ENCODE data around the gene POLR3K.
A peak's percentile ranks its signal among the peaks of the same experiment; 100 is the strongest.

Gene POLR3K

DNA sequence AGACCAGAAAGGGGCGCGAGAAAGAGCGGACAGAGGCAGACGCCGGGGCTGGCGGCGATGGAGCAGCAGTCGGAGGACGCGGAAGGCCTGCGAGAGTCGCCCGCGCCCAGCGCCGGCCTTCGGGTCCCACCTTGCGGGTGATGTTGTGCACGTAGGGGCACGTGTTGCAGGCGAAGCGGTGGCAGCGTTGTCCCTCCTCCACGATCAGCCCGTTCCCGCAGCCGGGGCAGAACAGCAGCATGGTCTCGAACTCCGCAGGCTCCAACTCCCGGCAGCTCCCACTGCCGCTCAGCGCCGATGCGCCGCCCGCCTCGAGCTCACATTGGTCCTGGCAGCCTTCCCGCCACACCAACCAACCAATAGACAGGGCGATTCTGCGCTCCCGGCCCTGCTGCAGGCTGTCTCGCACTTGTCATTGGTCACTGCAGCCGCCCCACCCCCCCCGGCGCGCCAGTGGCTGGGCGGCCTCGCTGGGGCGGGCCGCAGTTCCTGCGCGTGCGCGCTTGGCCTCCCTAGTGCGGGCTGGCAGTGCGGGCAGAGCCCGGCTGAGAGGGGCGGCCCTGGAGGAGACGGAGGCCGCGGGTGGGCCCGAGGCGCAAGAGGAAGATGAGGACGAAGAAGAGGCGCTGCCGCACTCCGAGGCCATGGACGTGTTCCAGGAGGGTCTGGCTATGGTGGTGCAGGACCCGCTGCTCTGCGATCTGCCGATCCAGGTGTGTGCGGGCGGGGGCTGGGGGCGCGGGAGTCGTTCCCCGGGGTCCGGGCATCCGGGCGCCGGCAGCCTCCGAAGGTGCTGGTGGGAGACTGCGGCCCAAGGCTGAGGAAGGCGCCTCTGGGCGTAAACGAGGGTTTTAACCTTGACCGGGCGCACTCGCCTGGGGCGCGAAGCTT is at the start of gene POLR3K, which contains the start of gene SNRNP25:
Gene POLR3K, minus strand, starts transcription at position 263 of the 891 bp plus-strand sequence. Its CDS starts 22 bp downstream, at position 241.
Gene SNRNP25, plus strand, starts transcription at position 483 of the 891 bp plus-strand sequence. Its CDS starts 189 bp downstream, at position 672.
- DNase-seq = peak; percentile 98

DNA sequence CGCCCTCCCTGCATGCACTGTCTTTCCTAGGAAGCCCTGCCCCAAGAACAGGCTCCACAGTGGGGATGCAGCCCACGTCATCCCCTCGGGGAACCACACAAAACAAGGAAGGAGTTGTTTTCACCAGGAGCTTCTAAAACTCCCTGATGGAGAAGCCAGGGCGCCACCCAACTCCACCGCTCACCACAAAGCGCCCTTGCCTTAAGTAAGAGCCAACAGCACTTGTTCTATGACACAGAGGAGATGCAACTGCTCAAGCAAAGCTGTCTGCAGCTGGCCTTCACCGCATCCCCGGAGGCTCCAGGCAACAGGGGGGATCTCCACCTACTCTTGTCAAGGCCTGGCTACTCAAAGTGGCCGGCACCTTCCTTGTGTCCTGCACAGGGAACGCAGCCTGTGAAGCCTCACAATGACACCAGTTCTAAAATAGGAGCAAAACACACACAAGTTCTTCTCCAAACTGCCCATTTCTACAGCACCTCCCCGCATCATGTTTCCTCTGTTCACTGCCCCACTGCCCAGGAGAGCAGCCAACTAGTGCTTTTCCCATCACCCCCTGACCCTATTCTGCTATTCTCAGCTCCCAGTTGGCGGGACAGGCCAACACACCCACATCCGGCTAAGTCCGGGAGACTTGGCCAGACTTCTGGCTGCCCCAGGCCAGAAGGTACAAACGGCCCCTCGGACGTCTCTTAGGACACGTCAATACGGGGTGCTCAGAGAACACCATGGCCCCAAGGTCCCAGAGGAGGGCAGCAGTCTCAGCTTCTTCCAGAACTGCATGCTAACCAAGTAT is 48.9 kb upstream of the POLR3K start:
- DNase-seq = no peak

GRCh38 chr16:101586-101985 is 48.2 kb upstream of the POLR3K start:
- DNase-seq = no peak

DNA sequence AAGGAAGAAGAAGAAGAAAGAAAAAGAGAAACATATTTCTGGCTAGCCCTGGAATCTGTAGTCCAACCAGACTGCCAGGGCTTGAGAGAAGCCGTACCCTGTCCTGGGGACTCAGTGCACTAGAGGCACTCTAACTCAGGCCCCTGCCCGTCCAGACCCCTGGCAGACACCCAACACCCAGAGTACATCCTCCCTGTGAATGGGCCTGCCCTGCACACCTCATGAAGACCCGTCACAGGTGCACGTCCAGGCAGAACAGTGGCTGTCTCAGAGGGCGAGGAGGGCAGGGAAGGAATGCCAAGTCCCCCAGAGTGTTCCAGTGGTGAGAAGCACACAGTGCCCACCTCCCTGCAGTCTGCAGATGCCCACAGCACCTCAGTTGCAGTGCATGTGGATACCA is 47.6 kb upstream of the POLR3K start:
- no peak for DNase-seq

GRCh38 chr16:97822-98221 is 44.4 kb upstream of the POLR3K start:
- no peak for DNase-seq

GRCh38 chr16:96935-97381 is 43.5 kb upstream of the POLR3K start:
- peak; percentile 92 for DNase-seq

DNA sequence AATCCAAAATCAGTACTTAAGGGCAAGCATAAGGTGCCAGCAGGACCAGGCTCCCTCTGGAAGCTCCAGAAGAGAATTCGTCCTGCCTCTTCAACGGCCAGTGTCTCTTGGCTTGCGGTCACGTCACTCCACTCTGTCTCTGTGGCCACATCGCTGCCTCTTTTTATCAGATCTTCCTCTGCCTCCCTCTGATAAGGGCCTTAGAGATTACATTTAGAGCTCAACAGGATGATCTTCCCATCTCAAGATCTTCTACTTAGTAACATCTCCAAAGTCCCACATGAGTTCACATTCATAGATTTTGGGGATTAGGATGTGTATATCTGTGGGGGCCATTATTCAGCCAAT is 41.5 kb upstream of the POLR3K start:
- DNase-seq = no peak

DNA sequence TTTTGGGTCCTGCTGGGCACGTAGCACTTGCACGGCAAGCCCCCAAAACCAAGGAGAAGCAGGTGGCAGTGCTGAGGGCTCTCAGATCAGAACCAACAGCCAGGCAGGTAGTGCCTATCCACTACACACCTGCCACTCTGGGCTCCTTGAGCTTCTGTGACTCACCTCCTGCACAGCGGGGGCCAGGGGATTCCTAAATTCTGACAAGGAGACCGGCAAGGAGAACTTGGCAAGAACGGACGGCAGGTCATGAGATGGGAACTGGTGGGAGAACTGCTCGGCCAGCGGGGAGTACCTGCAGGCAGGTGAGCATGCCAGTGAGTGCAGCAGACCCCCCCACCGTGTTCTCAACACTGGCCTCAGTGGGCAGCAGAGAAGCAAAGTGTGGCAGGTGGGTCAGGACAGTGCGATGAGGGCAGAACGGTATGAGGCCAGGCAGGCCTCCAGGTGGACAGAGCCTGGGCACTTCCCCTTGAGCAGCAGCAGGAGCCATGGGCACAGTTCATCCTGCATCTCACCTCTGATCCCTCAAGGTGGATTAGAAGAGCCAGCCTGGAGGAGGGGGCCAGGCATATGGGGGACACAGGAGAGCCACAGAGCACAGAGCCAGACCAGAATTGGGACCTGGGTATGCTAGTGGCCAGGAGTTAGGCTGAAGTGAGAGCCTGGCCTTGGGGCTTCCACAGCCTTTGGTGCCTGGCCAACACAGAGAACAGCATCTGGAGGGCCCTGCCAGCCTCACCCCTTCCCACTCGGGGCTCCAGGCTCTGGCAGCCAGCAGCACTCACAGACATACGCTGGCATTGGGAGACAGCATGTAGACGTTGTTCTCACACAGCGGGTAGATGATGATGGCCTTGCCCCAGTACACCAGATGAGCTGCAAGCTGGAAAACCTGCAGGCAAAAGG is 39.3 kb upstream of the POLR3K start:
- no peak for DNase-seq

GRCh38 chr16:91484-91883 is 38.1 kb upstream of the POLR3K start:
- DNase-seq = no peak

GRCh38 chr16:89391-90302 is 36.2 kb upstream of the POLR3K start:
- DNase-seq = no peak

- no peak for DNase-seq
Observed at GRCh38 chr16:88613-89012, 35.2 kb upstream of the POLR3K start.

- no peak for DNase-seq
Observed at GRCh38 chr16:86483-86952, 33.1 kb upstream of the POLR3K start.

GRCh38 chr16:85865-86264 is 32.5 kb upstream of the POLR3K start:
- no peak for DNase-seq

- no peak for DNase-seq
Observed at GRCh38 chr16:85407-85782, 32.0 kb upstream of the POLR3K start.

GRCh38 chr16:84718-85406 is 31.5 kb upstream of the POLR3K start:
- DNase-seq = peak; percentile 80

DNA sequence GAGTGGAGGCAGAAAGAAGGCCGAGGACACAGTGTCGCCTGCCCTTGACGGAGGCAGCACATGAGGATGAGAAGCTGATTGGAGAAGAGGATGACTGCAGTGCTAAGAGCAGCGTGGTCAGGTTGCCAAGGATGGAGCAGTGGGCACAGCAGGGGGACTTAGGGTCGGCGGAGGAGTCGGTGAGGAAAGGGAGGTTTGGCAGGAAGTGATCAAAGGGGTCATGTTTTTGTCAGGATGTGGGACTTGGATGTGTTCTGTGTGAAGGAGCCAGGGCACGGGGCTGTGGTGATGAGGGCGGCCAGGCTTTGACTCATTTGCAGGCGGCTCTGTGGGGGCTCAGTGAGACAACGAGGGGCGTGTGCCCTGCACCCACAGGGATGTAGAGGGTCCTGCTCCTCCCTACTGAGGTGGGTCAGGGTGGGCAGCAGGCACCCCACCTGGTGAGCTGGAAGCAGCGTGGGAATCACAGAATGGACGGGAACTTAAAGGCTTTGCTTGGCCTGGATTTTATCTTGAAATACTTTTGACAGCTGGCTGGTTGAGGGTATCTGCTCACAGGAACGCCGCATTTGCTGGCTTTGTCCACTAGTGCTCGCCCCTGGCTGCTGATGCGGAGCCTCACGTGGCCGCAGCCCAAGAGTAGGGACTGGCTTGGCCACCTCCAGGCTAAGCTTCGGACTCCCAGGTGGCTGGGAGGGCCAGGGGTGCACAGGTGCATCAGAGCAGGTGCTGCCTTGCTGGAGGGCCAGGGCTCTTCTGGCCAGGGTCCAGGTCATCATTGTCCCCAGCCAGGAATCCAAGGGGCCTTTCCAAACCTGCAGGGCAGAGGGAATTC is 30.6 kb upstream of the POLR3K start:
- no peak for DNase-seq

DNA sequence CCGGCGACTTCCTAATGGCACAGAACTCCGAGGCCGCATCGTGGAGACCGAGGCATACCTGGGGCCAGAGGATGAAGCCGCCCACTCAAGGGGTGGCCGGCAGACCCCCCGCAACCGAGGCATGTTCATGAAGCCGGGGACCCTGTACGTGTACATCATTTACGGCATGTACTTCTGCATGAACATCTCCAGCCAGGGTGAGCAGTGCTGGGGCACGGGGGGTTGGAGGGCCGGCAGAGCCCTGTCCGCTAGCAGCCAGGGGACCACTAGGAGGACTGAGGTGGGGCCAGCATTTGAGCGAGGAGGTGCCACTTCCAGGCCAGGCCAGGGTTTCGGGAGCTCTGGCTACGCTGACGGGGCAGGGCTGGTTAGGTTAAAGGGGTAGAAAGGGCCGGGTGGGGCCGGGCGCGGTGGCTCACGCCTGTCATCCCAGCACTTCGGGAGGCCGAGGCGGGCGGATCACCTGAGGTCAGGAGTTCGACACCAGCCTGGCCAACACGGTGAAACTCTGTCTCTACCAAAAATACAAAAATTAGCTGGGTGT is 29.7 kb upstream of the POLR3K start:
- DNase-seq = no peak

DNA sequence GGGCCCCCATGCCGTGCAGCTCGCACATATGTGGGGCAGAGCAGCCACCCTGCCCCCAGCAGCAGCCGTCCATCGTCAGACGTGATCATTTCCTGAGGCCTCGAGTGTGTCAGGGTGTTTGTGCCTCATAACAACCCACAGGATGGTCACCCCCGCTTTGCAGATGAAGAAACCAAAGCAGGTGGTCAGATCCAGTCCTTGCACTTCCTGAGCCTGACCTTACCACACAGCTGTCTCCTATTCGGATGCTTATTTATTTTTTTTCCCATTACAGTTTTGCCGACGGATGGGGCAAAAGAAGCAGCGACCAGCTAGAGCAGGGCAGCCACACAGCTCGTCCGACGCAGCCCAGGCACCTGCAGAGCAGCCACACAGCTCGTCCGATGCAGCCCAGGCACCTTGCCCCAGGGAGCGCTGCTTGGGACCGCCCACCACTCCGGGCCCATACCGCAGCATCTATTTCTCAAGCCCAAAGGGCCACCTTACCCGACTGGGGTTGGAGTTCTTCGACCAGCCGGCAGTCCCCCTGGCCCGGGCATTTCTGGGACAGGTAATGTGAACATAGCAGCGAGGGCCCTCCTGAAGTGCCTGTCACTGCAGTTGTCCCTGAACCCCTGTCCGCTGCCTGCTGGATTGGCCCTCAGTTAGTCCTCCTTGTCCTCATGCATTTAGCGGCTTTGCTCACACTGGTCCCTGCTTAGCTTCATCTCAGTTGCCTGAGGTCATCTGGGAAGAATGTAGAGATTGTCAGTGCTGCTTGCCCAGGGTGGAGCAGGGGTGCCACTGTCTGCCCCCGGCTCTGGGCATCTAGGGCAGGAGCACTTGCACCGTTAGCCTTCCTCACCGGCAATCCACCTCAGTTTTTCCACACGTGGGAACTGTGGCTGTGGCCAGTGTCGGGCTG is 26.0 kb upstream of the POLR3K start:
- peak; percentile 24 for DNase-seq
